Astrocyte (in vitro differentiated cells and primary cell): ENCODE data around the gene SHROOM1. TPM values are rescaled to one million over a fixed set of nuclear protein-coding genes. Genes with fewer than 3 reads are reported as not detected.

ENCODE experiments used
- DNase-seq: peaks from one replicate; pipeline ENCODE4 v3.0.0-alpha.2; 2010; ENCODE audit warnings: low read depth
- FAIRE-seq: peaks from 2 replicates; lab custom pipeline; 2011; peaks lifted over from hg19 to GRCh38; lab: Jason Lieb, UNC
- H2AFZ ChIP-seq: 2 replicates; pipeline ENCODE4 v1.6.0; 2012; ENCODE audit warnings: low read depth, low read length, inconsistent platforms
- H3K27ac ChIP-seq: 2 replicates; pipeline ENCODE4 v1.5.1; 2011; ENCODE audit warnings: low read depth, low read length, inconsistent platforms
- H3K27me3 ChIP-seq: 2 replicates; pipeline ENCODE4 v1.6.0; 2011; ENCODE audit warnings: low read length, inconsistent platforms; ENCODE audit not compliant: insufficient read depth
- H3K36me3 ChIP-seq: 2 replicates; pipeline ENCODE4 v1.5.1; 2011; ENCODE audit warnings: low read length, inconsistent platforms; ENCODE audit not compliant: insufficient read depth
- H3K4me1 ChIP-seq: 2 replicates; pipeline ENCODE4 v1.5.1; 2011; ENCODE audit warnings: low read length, inconsistent platforms; ENCODE audit not compliant: insufficient read depth
- H3K4me2 ChIP-seq: 2 replicates; pipeline ENCODE4 v1.6.0; 2012; ENCODE audit warnings: low read length, inconsistent platforms
- H3K4me3 ChIP-seq: 2 replicates; pipeline ENCODE4 v1.5.1; 2011; ENCODE audit warnings: low read depth, mild to moderate bottlenecking, low read length, inconsistent platforms; ENCODE audit not compliant: insufficient read depth
- H3K79me2 ChIP-seq: 2 replicates; pipeline ENCODE4 v1.6.0; 2012; ENCODE audit warnings: mild to moderate bottlenecking, low read length, inconsistent platforms; ENCODE audit not compliant: insufficient read depth
- H3K9ac ChIP-seq: 2 replicates; pipeline ENCODE4 v1.6.0; 2012; ENCODE audit warnings: mild to moderate bottlenecking, low read length, inconsistent platforms
- H3K9me3 ChIP-seq: 2 replicates; pipeline ENCODE4 v1.5.1; 2012; ENCODE audit warnings: low read depth, mild to moderate bottlenecking, low read length, inconsistent platforms; ENCODE audit not compliant: insufficient read depth
- H4K20me1 ChIP-seq: 2 replicates; pipeline ENCODE4 v1.6.0; 2012; ENCODE audit warnings: low read length, inconsistent platforms; ENCODE audit not compliant: insufficient read depth
- H3K27ac Mint-ChIP-seq: one replicate; pipeline ENCODE4 v1.8.0; 2021; ENCODE audit warnings: mild to moderate bottlenecking, mixed read lengths; ENCODE audit not compliant: unreplicated experiment
- H3K27me3 Mint-ChIP-seq: one replicate; pipeline ENCODE4 v1.8.0; 2021; ENCODE audit warnings: low read depth, mixed read lengths; ENCODE audit not compliant: unreplicated experiment
- H3K36me3 Mint-ChIP-seq: one replicate; pipeline ENCODE4 v1.8.0; 2021; ENCODE audit warnings: low read depth, mixed read lengths; ENCODE audit not compliant: unreplicated experiment
- H3K4me1 Mint-ChIP-seq: one replicate; pipeline ENCODE4 v1.8.0; 2021; ENCODE audit warnings: low read depth, mixed read lengths; ENCODE audit not compliant: unreplicated experiment
- H3K4me3 Mint-ChIP-seq: one replicate; pipeline ENCODE4 v1.8.0; 2021; ENCODE audit warnings: mild to moderate bottlenecking, moderate library complexity, mixed read lengths; ENCODE audit not compliant: unreplicated experiment
- H3K9me3 Mint-ChIP-seq: one replicate; pipeline ENCODE4 v1.8.0; 2021; ENCODE audit warnings: mild to moderate bottlenecking, mixed read lengths; ENCODE audit not compliant: unreplicated experiment
- EZH2 ChIP-seq: IDR thresholded peaks from 2 replicates; pipeline ENCODE4 v1.6.1; 2012; ENCODE audit warnings: mild to moderate bottlenecking, low read length, inconsistent platforms; ENCODE audit not compliant: insufficient read depth
- total RNA-seq: library from RNA; stranded (reverse); gene quantifications from 2 replicates; pipeline ENCODE4 v1.2.1, GENCODE V29; 2021
- TF ChIP-seq, protein P1 (sequence below): IDR thresholded peaks from 2 replicates; pipeline ENCODE4 v1.5.1; 2011; ENCODE audit warnings: low read depth, mild to moderate bottlenecking, inconsistent platforms, low read length, moderate library complexity; ENCODE audit not compliant: insufficient read depth

SHROOM1 gene
- total RNA-seq, 1 donor from 2014 or later, result 5.0 TPM

- Histone ChIP-seq H3K27ac (no peak overlapping the region), H4K20me1 (peaks cover 14% of the 10 kb centered on the region), H3K4me2 (peak overlapping the region; percentile 77), H3K9ac (no peak overlapping the region), H3K4me3 (no peak overlapping the region), H3K36me3 (no peaks in the 10 kb centered on the region), H2AFZ (peak overlapping the region; percentile 63), H3K27me3 (no peaks in the 10 kb centered on the region), H3K4me1 (peaks cover 6% of the 10 kb centered on the region), H3K79me2 (no peaks in the 10 kb centered on the region), H3K9me3 (no peaks in the 10 kb centered on the region)
- no peaks in the 10 kb centered on the region for H3K9me3 Mint-ChIP-seq
- H3K27me3 Mint-ChIP-seq, result peaks cover 35% of the 10 kb centered on the region
- FAIRE-seq, result no peak
- no peak for DNase-seq
- H3K4me1 Mint-ChIP-seq, result peaks cover 5% of the 10 kb centered on the region
- peaks cover 15% of the 10 kb centered on the region for H3K36me3 Mint-ChIP-seq
- TF ChIP-seq, protein P1, sequence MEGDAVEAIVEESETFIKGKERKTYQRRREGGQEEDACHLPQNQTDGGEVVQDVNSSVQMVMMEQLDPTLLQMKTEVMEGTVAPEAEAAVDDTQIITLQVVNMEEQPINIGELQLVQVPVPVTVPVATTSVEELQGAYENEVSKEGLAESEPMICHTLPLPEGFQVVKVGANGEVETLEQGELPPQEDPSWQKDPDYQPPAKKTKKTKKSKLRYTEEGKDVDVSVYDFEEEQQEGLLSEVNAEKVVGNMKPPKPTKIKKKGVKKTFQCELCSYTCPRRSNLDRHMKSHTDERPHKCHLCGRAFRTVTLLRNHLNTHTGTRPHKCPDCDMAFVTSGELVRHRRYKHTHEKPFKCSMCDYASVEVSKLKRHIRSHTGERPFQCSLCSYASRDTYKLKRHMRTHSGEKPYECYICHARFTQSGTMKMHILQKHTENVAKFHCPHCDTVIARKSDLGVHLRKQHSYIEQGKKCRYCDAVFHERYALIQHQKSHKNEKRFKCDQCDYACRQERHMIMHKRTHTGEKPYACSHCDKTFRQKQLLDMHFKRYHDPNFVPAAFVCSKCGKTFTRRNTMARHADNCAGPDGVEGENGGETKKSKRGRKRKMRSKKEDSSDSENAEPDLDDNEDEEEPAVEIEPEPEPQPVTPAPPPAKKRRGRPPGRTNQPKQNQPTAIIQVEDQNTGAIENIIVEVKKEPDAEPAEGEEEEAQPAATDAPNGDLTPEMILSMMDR, result no peak
- TF ChIP-seq EZH2, result no peak
- no peak overlapping the region for H3K27ac Mint-ChIP-seq
- no peak overlapping the region for H3K4me3 Mint-ChIP-seq
Observed at GRCh38 chr5:132826424-132827082, 3.9 kb downstream of the SHROOM1 start.

DNA sequence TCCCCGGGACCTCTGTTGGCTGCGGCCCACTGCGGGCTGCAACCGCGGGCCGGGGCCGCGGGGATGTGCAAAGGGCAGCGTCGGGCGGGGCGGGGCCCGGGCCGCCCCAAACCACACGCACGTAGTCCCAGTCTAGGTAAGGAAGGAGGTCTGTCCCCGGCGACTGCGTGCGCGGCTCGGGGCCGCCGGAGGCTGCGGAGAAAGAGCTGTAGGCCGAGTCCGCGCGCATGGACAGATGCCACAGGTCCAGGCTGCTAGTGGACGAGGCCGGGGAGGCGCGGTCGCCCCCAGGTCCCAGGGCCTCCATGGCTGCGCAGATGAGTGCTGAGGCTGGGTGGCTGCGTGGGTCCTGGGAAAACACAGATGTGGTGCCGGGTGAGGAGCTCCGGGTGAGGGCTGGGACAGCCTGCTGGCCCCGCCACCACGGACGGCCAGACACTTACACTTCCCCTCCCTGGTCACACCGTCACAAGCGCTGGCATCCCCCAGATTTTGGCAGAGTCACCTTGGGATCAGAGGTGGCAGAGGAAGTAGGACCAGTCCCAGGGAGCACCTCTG, 4.5 kb downstream of the SHROOM1 start:
- Histone ChIP-seq H3K79me2 (no peaks in the 10 kb centered on the region), H4K20me1 (peaks cover 14% of the 10 kb centered on the region), H3K36me3 (no peaks in the 10 kb centered on the region), H3K4me1 (peaks cover 7% of the 10 kb centered on the region), H2AFZ (peak overlapping the region; percentile 63), H3K27me3 (no peaks in the 10 kb centered on the region), H3K4me2 (peak overlapping the region; percentile 77), H3K9me3 (no peaks in the 10 kb centered on the region), H3K9ac (peak overlapping the region; percentile 21), H3K27ac (no peak overlapping the region), H3K4me3 (peak overlapping the region; percentile 22)
- no peak for FAIRE-seq
- Mint-ChIP-seq H3K9me3 (no peaks in the 10 kb centered on the region), H3K4me1 (peaks cover 5% of the 10 kb centered on the region), H3K4me3 (no peak overlapping the region), H3K27me3 (peaks cover 31% of the 10 kb centered on the region), H3K36me3 (peaks cover 15% of the 10 kb centered on the region), H3K27ac (no peak overlapping the region)
- no peak for DNase-seq
- TF ChIP-seq, protein P1, result no peak
- no peak for TF ChIP-seq EZH2
